ENCODE data around the gene SRL. TPM values are rescaled to one million over a fixed set of nuclear protein-coding genes. Genes with fewer than 3 reads are reported as not detected.
A peak's percentile ranks its signal among the peaks of the same experiment; 100 is the strongest.

Gene SRL
- total RNA-seq, 1 donor: not detected

GRCh38 chr16:4271176-4272113 lies 29.6 kb upstream of the SRL start:
- Histone ChIP-seq H3K4me1 (ENCODE audit: insufficient read depth, low read length) (peaks cover 9% of the 10 kb centered on the region), H3K27ac (ENCODE audit: low read depth, low read length) (peak overlapping the region; percentile 54), H2AFZ (ENCODE audit: low read length) (peak overlapping the region; percentile 90), H3K36me3 (ENCODE audit: insufficient read depth, low read length) (no peaks in the 10 kb centered on the region), H3K27me3 (ENCODE audit: insufficient read depth, low read length) (no peaks in the 10 kb centered on the region), H3K9me3 (ENCODE audit: low read depth, low read length) (no peaks in the 10 kb centered on the region), H3K4me2 (ENCODE audit: insufficient read depth, low read length) (peak overlapping the region; percentile 85), H3K4me3 (ENCODE audit: insufficient read depth, low read length) (peak overlapping the region; percentile 81), H4K20me1 (ENCODE audit: insufficient read depth, low read length) (no peaks in the 10 kb centered on the region), H3K79me2 (ENCODE audit: insufficient read depth, low read length) (peaks cover 29% of the 10 kb centered on the region)
- DNase-seq (ENCODE audit: insufficient read length, low spot score, missing footprints): peak; percentile 99
- no peak for TF ChIP-seq CTCF (IDR thresholded peaks at IDR 0.05; ENCODE audit: extremely low read depth, low read depth, low read length)

GRCh38 chr16:4270595-4270994 lies 28.7 kb upstream of the SRL start:
- DNase-seq (ENCODE audit: insufficient read length, low spot score, missing footprints): no peak
- Histone ChIP-seq H3K4me2 (ENCODE audit: insufficient read depth, low read length) (peak overlapping the region; percentile 85), H3K4me1 (ENCODE audit: insufficient read depth, low read length) (peaks cover 9% of the 10 kb centered on the region), H3K36me3 (ENCODE audit: insufficient read depth, low read length) (no peaks in the 10 kb centered on the region), H3K79me2 (ENCODE audit: insufficient read depth, low read length) (peaks cover 31% of the 10 kb centered on the region), H3K27me3 (ENCODE audit: insufficient read depth, low read length) (no peaks in the 10 kb centered on the region), H2AFZ (ENCODE audit: low read length) (peak overlapping the region; percentile 90), H3K9me3 (ENCODE audit: low read depth, low read length) (no peaks in the 10 kb centered on the region), H3K4me3 (ENCODE audit: insufficient read depth, low read length) (no peak overlapping the region), H4K20me1 (ENCODE audit: insufficient read depth, low read length) (peaks cover 2% of the 10 kb centered on the region), H3K27ac (ENCODE audit: low read depth, low read length) (no peak overlapping the region)
- TF ChIP-seq CTCF (IDR thresholded peaks at IDR 0.05; ENCODE audit: extremely low read depth, low read depth, low read length): no peak

- Histone ChIP-seq H3K4me2 (ENCODE audit: insufficient read depth, low read length) (no peak overlapping the region), H3K27me3 (ENCODE audit: insufficient read depth, low read length) (no peaks in the 10 kb centered on the region), H2AFZ (ENCODE audit: low read length) (no peak overlapping the region), H4K20me1 (ENCODE audit: insufficient read depth, low read length) (peaks cover 2% of the 10 kb centered on the region), H3K79me2 (ENCODE audit: insufficient read depth, low read length) (peaks cover 31% of the 10 kb centered on the region), H3K36me3 (ENCODE audit: insufficient read depth, low read length) (no peaks in the 10 kb centered on the region), H3K4me3 (ENCODE audit: insufficient read depth, low read length) (no peak overlapping the region), H3K9me3 (ENCODE audit: low read depth, low read length) (no peaks in the 10 kb centered on the region), H3K27ac (ENCODE audit: low read depth, low read length) (no peak overlapping the region), H3K4me1 (ENCODE audit: insufficient read depth, low read length) (peaks cover 9% of the 10 kb centered on the region)
- no peak for TF ChIP-seq CTCF (IDR thresholded peaks at IDR 0.05; ENCODE audit: extremely low read depth, low read depth, low read length)
- no peak for DNase-seq (ENCODE audit: insufficient read length, low spot score, missing footprints)
Observed at GRCh38 chr16:4270091-4270490, 28.2 kb upstream of the SRL start.

- no peaks in the 10 kb centered on the region for H3K9me3 ChIP-seq (ENCODE audit: low read depth, low read length)
- H2AFZ ChIP-seq (ENCODE audit: low read length): no peak overlapping the region
- H3K27ac ChIP-seq (ENCODE audit: low read depth, low read length): no peak overlapping the region
- H3K27me3 ChIP-seq (ENCODE audit: insufficient read depth, low read length): no peaks in the 10 kb centered on the region
- peaks cover 4% of the 10 kb centered on the region for H4K20me1 ChIP-seq (ENCODE audit: insufficient read depth, low read length)
- no peak overlapping the region for H3K4me2 ChIP-seq (ENCODE audit: insufficient read depth, low read length)
- peak; percentile 75 for DNase-seq (ENCODE audit: insufficient read length, low spot score, missing footprints)
- H3K36me3 ChIP-seq (ENCODE audit: insufficient read depth, low read length): no peaks in the 10 kb centered on the region
- H3K4me1 ChIP-seq (ENCODE audit: insufficient read depth, low read length): peaks cover 17% of the 10 kb centered on the region
- TF ChIP-seq CTCF (IDR thresholded peaks at IDR 0.05; ENCODE audit: extremely low read depth, low read depth, low read length): no peak
- H3K79me2 ChIP-seq (ENCODE audit: insufficient read depth, low read length): peaks cover 34% of the 10 kb centered on the region
- no peak overlapping the region for H3K4me3 ChIP-seq (ENCODE audit: insufficient read depth, low read length)
Observed at GRCh38 chr16:4266372-4266771, 24.5 kb upstream of the SRL start.

All from osteoblast (primary cell).